ENCODE results near the gene OXT. TPM values are rescaled to one million over a fixed set of nuclear protein-coding genes. Genes with fewer than 3 reads are reported as not detected.

Gene OXT
- total and polyA plus RNA-seq, 4 donors = 0.32 to 0.33 TPM; not detected in 2

Other genes with a start within 250 kb of the OXT start
- 10 to 100 TPM; 15.7 to 46.7 TPM for gene PCED1A, start 231.0 kb upstream of the OXT start, total RNA-seq
- 10 to 100 TPM; 57.9 to 64.9 TPM for gene PCED1A, start 231.0 kb upstream of the OXT start, polyA plus RNA-seq (ENCODE audit: insufficient read length in 2 of 2)
- 10 to 100 TPM; 35.3 to 57.0 TPM for gene VPS16, start 230.9 kb upstream of the OXT start, total RNA-seq
- 10 to 100 TPM; 65.5 to 71.6 TPM for gene VPS16, start 230.9 kb upstream of the OXT start, polyA plus RNA-seq (ENCODE audit: insufficient read length in 2 of 2)
- gene PTPRA, start 198.1 kb upstream of the OXT start, total RNA-seq = 100 to 1,000 TPM; 113 to 171 TPM
- 100 to 1,000 TPM; 160 to 182 TPM for gene PTPRA, start 198.1 kb upstream of the OXT start, polyA plus RNA-seq (ENCODE audit: insufficient read length in 2 of 2)
- gene GNRH2, start 28.0 kb upstream of the OXT start, total RNA-seq = under 1 TPM in 1 of 2 donors, not detected in 1; 0.44 TPM
- gene GNRH2, start 28.0 kb upstream of the OXT start, polyA plus RNA-seq (ENCODE audit: insufficient read length in 2 of 2) = 1 to 10 TPM in 1 of 2 donors, under 1 TPM in 1; 0.68 to 1.8 TPM
- gene MRPS26, start 25.6 kb upstream of the OXT start, total RNA-seq = 10 to 100 TPM; 24.1 to 63.7 TPM
- gene MRPS26, start 25.6 kb upstream of the OXT start, polyA plus RNA-seq (ENCODE audit: insufficient read length in 2 of 2) = 10 to 100 TPM; 84.3 to 91.1 TPM
- not detected for gene AVP, start 13.1 kb downstream of the OXT start, total RNA-seq
- not detected for gene AVP, start 13.1 kb downstream of the OXT start, polyA plus RNA-seq (ENCODE audit: insufficient read length in 2 of 2)
- 10 to 100 TPM; 15.5 to 17.0 TPM for gene FASTKD5, start 88.2 kb downstream of the OXT start, total RNA-seq
- gene FASTKD5, start 88.2 kb downstream of the OXT start, polyA plus RNA-seq (ENCODE audit: insufficient read length in 2 of 2) = 10 to 100 TPM; 13.7 to 15.6 TPM
- gene UBOX5, start 88.2 kb downstream of the OXT start, total RNA-seq = 1 to 10 TPM; 2.7 to 6.8 TPM
- 1 to 10 TPM; 5.0 to 8.2 TPM for gene UBOX5, start 88.2 kb downstream of the OXT start, polyA plus RNA-seq (ENCODE audit: insufficient read length in 2 of 2)
- 10 to 100 TPM; 21.4 to 27.7 TPM for gene LZTS3, start 101.9 kb downstream of the OXT start, total RNA-seq
- 10 to 100 TPM; 79.5 to 83.2 TPM for gene LZTS3, start 101.9 kb downstream of the OXT start, polyA plus RNA-seq (ENCODE audit: insufficient read length in 2 of 2)
- gene DDRGK1, start 133.1 kb downstream of the OXT start, total RNA-seq = 10 to 100 TPM; 23.0 to 64.9 TPM
- gene DDRGK1, start 133.1 kb downstream of the OXT start, polyA plus RNA-seq (ENCODE audit: insufficient read length in 2 of 2) = 10 to 100 TPM; 61.6 to 79.0 TPM
- 10 to 100 TPM; 24.4 to 49.5 TPM for gene ITPA, start 137.9 kb downstream of the OXT start, total RNA-seq
- gene ITPA, start 137.9 kb downstream of the OXT start, polyA plus RNA-seq (ENCODE audit: insufficient read length in 2 of 2) = 10 to 100 TPM; 68.0 to 82.8 TPM
- gene SLC4A11, start 167.6 kb downstream of the OXT start, total RNA-seq = under 1 TPM; 0.20 to 0.50 TPM
- 1 to 10 TPM in 1 of 2 donors, under 1 TPM in 1; 0.44 to 1.3 TPM for gene SLC4A11, start 167.6 kb downstream of the OXT start, polyA plus RNA-seq (ENCODE audit: insufficient read length in 2 of 2)